HG03097 (cell line): Measurements from ENCODE around the gene LY6G5B.
A peak's percentile ranks its signal among the peaks of the same experiment; 100 is the strongest.

Source experiments
- ATAC-seq: cut with Tn5 transposase; IDR thresholded peaks from one replicate; pipeline ENCODE4 v1.9.1; 2021; ENCODE audit not compliant: unreplicated experiment, low FRiP score

Gene LY6G5B

GRCh38 chr6:31639449-31639861 lies 30.3 kb upstream of the LY6G5B start:
- ATAC-seq = no peak

GRCh38 chr6:31640612-31641011 lies 29.2 kb upstream of the LY6G5B start:
- ATAC-seq = no peak

DNA sequence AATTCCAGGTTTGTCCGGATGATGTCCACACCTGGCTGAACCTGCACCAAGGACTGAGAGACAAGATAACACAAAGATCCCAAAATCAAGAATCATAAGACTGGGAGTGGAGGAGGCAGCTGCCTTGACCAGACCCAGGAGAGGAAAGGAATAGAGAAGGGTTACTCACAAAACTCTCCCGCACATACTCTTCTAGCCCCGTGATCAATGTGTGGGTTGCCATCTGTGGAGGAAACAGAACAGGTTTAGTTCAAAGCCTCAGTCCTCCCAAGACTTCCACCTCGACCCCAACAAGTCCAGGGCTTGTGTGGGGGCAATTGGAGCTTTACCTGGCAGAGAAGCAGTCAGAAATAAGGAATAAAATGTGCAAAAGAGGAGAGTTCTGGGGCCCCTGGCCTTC lies 28.4 kb upstream of the LY6G5B start:
- ATAC-seq = no peak

GRCh38 chr6:31642798-31643570 lies 26.8 kb upstream of the LY6G5B start:
- no peak for ATAC-seq

DNA sequence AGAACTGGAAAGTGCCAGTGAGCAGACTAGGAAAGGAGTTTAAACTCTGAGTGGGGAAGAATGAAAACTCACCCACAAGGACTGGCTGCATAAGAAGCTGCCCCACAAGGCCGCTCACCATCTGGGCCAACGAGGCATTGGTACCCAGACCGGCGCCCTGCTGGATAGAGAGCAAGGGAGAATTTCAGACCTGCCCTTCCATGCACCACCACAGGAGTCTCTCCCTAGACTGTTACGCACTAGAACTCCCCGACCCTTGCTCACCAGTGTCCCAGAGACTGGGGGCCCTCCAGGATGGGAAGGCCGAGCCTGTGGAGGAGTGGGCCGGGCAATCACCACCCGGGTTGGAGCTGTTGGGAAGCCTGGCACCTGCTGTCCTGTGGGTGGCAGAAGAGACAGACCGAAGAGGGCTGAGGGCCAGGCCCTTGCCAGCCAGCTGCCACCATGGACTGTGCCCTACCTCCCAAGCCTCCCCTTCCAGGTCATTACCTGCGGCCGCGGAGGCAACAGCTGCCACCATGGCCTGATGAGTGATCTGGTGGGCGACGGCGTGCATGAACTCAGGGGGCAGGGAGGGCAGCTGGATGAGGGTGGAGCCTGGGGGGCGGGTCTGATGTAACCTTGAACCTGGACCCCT lies 25.8 kb upstream of the LY6G5B start:
- ATAC-seq = no peak

- no peak for ATAC-seq
Measured at GRCh38 chr6:31645325-31645724, 24.5 kb upstream of the LY6G5B start.

GRCh38 chr6:31651602-31652191 lies 18.1 kb upstream of the LY6G5B start:
- ATAC-seq = peak; percentile 19

- peak; percentile 52 for ATAC-seq
Measured at GRCh38 chr6:31652925-31653724, 16.7 kb upstream of the LY6G5B start.

DNA sequence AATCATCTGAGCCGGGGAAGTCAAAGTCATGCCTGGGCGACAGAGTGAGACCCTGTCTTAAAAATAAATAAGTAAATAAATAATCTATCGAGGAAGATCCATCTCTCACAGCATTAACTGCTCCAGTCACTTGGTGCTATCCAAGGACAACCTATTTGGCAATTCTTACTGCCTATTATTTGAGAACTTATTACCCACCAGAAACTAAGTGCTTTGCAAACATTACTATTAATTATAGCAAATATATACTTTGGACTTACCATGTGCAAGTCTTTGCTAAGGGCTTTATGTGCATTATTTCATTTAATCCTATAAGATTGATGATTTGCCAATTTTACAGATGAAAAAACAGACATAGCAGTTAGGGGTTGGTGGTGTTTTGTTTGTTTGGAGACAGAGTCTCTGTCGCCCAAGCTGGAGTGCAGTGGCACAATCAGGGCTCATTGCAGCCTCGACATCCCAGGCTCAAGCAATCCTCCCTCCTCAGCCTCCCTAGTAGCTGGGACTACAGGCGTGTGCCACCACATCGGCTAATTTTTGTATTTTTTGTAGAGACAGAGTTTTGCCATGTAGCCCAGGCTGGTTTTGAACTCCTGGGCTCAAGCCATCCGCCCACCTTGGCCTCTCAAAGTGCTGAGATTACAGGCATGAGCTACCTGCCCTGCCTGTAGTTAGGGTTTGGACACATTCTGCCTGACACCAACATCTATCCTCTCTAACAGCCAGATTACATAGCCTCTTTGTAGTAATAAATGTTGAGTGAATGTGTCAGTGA lies 15.0 kb upstream of the LY6G5B start:
- no peak for ATAC-seq

DNA sequence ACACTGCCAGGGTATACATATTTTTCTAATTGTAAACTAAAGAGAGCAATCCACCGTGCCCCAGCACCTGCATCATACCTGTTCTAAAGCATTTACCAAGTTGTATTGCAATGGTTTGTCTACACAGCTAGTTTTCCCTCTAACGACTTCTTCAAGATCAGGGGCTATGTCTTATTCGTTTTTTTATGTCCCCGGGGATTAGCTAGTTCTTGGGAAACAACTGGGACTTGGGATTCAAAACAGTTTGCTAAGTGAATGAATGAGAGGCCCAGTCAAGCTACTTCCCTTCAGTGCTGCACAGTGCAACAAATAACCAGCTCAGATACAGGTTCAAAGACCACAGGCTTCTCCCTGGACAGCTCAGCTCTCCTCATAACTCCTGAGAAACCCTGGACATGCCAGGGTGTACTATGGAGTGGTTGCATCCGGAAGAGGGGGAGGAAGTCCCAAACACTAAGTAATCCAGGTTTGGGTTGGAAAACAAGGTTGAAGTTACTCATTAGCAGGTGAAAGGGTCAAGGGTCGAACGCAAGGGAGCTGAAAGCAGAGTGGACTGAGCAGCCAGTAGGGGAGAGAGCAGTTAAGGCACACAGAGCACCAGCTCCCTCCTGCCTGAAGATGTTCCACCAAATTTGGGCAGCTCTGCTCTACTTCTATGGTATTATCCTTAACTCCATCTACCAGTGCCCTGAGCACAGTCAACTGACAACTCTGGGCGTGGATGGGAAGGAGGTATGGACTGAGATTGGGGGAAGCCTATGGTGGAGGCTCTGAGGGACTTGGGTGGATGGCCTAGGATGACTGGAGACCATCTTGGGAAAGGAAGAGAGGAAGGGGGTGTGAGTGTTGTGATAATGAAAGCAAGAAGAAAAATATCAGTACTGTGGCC lies 14.2 kb upstream of the LY6G5B start, which contains the start of gene APOM:
TSS of gene APOM (plus strand) at position 546 of the 889 bp plus-strand sequence. CDS start at position 619, 73 bp downstream.
- no peak for ATAC-seq

GRCh38 chr6:31657406-31658157 lies 12.2 kb upstream of the LY6G5B start:
- ATAC-seq = no peak

- ATAC-seq = no peak
Measured at GRCh38 chr6:31658158-31658688, 11.6 kb upstream of the LY6G5B start.

- no peak for ATAC-seq
Measured at GRCh38 chr6:31658983-31659648, 10.7 kb upstream of the LY6G5B start.

DNA sequence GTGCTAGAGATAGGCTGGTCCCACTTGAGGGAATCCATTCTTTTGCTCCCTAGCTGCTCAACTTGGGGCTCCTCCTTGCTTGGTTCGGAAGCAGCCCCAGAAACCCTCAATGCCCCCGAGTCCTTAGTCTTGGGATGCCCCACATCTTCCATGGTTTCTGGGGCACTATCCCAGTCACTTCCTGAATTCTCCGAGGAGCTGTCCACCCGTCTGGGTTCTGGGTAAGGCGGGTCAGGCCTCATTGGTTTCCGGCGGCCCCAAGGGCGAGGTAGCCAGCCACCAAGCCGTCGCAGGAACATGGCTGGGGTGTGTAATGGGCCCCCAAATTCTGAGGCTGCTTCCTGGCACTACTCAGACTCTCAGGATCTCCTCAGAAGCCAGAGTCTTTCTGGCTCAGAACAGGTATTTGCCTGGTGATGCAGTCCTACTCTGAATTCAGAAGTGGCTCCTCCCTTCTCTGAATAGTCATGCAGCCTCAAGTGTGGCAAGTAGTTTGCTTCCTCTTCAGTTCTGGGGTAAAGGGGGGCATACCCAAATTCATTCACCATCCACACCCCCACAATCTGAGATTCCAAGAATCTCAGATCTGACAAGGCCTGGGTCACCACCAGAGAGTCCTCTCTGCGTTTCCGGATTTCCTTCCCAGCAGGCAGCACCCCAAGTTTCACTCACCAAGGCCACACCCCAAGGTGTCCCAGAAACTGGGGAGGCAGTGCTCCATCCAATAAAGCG lies 10.0 kb upstream of the LY6G5B start:
- no peak for ATAC-seq

- ATAC-seq = peak; percentile 31
Measured at GRCh38 chr6:31660381-31661261, 9.2 kb upstream of the LY6G5B start, which contains the start of gene C6orf47. Gene C6orf47 (minus strand): TSS chr6:31660778. CDS start chr6:31659947, 831 bp downstream.
